Breast epithelium (tissue), 4 donors: Measurements from ENCODE around the gene ALKBH8. TPM values are rescaled to one million over a fixed set of nuclear protein-coding genes. Genes with fewer than 3 reads are reported as not detected.

Experiments
- DNase-seq, 2 donors: peaks; one replicate each; pipeline ENCODE4 v3.0.0-alpha.2; 2019; ENCODE audit warnings: low spot score in 2 of 2
- H3K27ac ChIP-seq, 2 donors: fragments of 200-600 bp; sonication (generic) in 1 of 2; one replicate each; pipeline ENCODE4 v1.5.1; 2016 to 2019; ENCODE audit warnings: mild to moderate bottlenecking in 1 of 2
- H3K27me3 ChIP-seq, 2 donors: fragments of 200-600 bp; sonication (generic) in 1 of 2; one replicate each; pipeline versions ENCODE4 v1.5.1 to v1.6.0; 2017 to 2019; ENCODE audit warnings: control low read depth in 1 of 2, mild to moderate bottlenecking in 1 of 2
- H3K36me3 ChIP-seq: fragments of 200-600 bp; one replicate; pipeline ENCODE4 v1.5.1; 2019
- H3K4me1 ChIP-seq, 2 donors: fragments of 200-600 bp; sonication (generic); one replicate each; pipeline ENCODE4 v1.5.1; 2016 to 2019; ENCODE audit warnings: control low read depth in 1 of 2
- H3K4me3 ChIP-seq, 3 donors: fragments of 200-600 bp; sonication (generic); 1 replicate in 2 of 3; 2 replicates in 1 of 3; pipeline ENCODE4 v1.5.1; 2016 to 2019; ENCODE audit warnings: mild to moderate bottlenecking in 3 of 3, moderate library complexity in 2 of 3
- H3K9me3 ChIP-seq, 2 donors: fragments of 200-600 bp; sonication (generic) in 1 of 2; one replicate each; pipeline ENCODE4 v1.5.1; 2016 to 2019; ENCODE audit warnings: control low read depth in 1 of 2
- POLR2A ChIP-seq: fragments of 450-650 bp; IDR thresholded peaks from one replicate; pipeline ENCODE4 v1.6.1; 2016; ENCODE audit warnings: antibody characterized with exemption, mild to moderate bottlenecking, moderate library complexity
- POLR2AphosphoS5 ChIP-seq, 3 donors: sonication (generic); formaldehyde crosslinking; IDR thresholded peaks; one replicate each; pipeline ENCODE4 v1.6.1; 2017; ENCODE audit warnings: antibody characterized with exemption in 3 of 3
- intact Hi-C: fragments of 100-400 bp; cut with DNase I; formaldehyde crosslinking; loops from one replicate; pipeline ENCODE4 v1.15.1; 2023; ENCODE audit warnings: low total_unique reads
- total RNA-seq, 3 donors: library from RNA; depleted of rRNA; stranded (reverse); fragments of >200 nt; gene quantifications; one replicate each; pipeline ENCODE4 v1.1.0, GENCODE V29; 2016
- TF ChIP-seq, protein P1 (sequence below), 3 donors: fragments of 450-650 bp; IDR thresholded peaks; one replicate each; pipeline ENCODE4 v1.5.1; 2016 to 2017; ENCODE audit warnings: antibody characterized with exemption in 3 of 3, mild to moderate bottlenecking in 3 of 3, moderate library complexity in 3 of 3

The ALKBH8 gene
- total RNA-seq, 3 donors from 2014 or later, result 6.2 to 11.4 (median 8.2) TPM

DNA sequence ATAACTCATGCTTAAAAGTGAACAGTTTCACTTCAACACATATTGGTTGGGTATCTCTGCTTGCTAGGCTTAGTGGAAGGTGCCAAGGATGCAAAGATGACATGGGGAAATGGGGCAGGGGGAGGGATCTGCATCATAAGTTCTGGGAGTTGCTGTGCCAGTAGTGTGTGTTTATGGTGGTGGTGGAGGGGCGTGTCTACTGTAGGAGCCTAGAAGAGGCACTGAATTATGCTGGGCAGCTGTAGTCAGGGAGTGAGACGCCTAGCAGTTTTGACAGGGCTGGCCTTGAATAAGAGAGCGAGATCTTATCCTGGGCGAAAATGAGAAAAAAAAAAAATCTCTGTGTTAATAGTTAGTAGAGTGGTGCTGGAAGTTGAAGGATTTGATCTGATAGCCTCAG lies 28.4 kb upstream of the ALKBH8 start:
- H3K4me1 ChIP-seq, result no peaks in the 10 kb centered on the region
- H3K27ac ChIP-seq, result no peak overlapping the region
- no peak for TF ChIP-seq POLR2AphosphoS5 (IDR thresholded peaks at IDR 0.05)
- TF ChIP-seq, protein P1, sequence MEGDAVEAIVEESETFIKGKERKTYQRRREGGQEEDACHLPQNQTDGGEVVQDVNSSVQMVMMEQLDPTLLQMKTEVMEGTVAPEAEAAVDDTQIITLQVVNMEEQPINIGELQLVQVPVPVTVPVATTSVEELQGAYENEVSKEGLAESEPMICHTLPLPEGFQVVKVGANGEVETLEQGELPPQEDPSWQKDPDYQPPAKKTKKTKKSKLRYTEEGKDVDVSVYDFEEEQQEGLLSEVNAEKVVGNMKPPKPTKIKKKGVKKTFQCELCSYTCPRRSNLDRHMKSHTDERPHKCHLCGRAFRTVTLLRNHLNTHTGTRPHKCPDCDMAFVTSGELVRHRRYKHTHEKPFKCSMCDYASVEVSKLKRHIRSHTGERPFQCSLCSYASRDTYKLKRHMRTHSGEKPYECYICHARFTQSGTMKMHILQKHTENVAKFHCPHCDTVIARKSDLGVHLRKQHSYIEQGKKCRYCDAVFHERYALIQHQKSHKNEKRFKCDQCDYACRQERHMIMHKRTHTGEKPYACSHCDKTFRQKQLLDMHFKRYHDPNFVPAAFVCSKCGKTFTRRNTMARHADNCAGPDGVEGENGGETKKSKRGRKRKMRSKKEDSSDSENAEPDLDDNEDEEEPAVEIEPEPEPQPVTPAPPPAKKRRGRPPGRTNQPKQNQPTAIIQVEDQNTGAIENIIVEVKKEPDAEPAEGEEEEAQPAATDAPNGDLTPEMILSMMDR (IDR thresholded peaks at IDR 0.05), result no peak
- TF ChIP-seq POLR2A, result no peak
- H3K27me3 ChIP-seq, result peaks cover 0 to 54% of the 10 kb centered on the region in 2 donors
- intact Hi-C loops, result no loop called here
- no peaks in the 10 kb centered on the region for H3K9me3 ChIP-seq
- no peak for DNase-seq
- no peaks in the 10 kb centered on the region for H3K36me3 ChIP-seq
- no peak overlapping the region for H3K4me3 ChIP-seq

GRCh38 chr11:107592813-107593212 lies 27.3 kb upstream of the ALKBH8 start:
- H3K4me3 ChIP-seq, result no peak overlapping the region
- H3K4me1 ChIP-seq, result no peaks in the 10 kb centered on the region
- H3K27ac ChIP-seq, result no peak overlapping the region
- intact Hi-C loops, result no loop called here
- no peaks in the 10 kb centered on the region for H3K36me3 ChIP-seq
- DNase-seq, result no peak
- H3K27me3 ChIP-seq, result peaks cover 0 to 60% of the 10 kb centered on the region in 2 donors
- TF ChIP-seq, protein P1 (IDR thresholded peaks at IDR 0.05), result no peak
- no peaks in the 10 kb centered on the region for H3K9me3 ChIP-seq

DNA sequence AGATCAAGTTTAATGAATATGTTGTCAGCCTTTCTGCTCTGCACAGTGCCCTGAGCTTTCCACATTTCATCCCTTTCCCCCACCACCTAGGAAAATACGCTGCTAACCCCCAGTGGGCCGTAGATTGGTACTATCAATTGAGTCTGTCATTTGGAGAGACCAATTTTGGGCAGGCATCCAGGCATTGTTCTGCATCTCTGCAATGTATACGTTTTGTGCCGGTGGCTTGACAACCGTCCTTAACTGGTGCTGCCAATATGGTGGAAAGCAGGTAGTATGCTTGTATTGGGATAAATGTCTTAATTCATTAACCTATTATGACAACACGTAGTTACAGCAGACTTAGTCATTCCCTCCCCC lies 26.7 kb upstream of the ALKBH8 start:
- no peak for DNase-seq
- intact Hi-C loops, result no loop called here
- H3K27ac ChIP-seq, result no peak overlapping the region
- peak overlapping the region; percentile 54 to 66 (median 58) for H3K4me3 ChIP-seq
- TF ChIP-seq POLR2A (no peak), POLR2AphosphoS5 (IDR thresholded peaks at IDR 0.05) (no peak)
- TF ChIP-seq, protein P1 (IDR thresholded peaks at IDR 0.05), result no peak
- H3K27me3 ChIP-seq, result peaks cover 0 to 60% of the 10 kb centered on the region in 2 donors
- H3K36me3 ChIP-seq, result no peaks in the 10 kb centered on the region
- H3K4me1 ChIP-seq, result no peaks in the 10 kb centered on the region
- no peaks in the 10 kb centered on the region for H3K9me3 ChIP-seq

GRCh38 chr11:107591378-107592230 lies 26.1 kb upstream of the ALKBH8 start:
- TF ChIP-seq, protein P1 (IDR thresholded peaks at IDR 0.05), result no peak
- no peak for TF ChIP-seq POLR2A
- no peak for TF ChIP-seq POLR2AphosphoS5 (IDR thresholded peaks at IDR 0.05)
- intact Hi-C loops, result no loop called here
- Histone ChIP-seq H3K36me3 (no peaks in the 10 kb centered on the region), H3K27ac (no peak overlapping the region), H3K4me1 (no peaks in the 10 kb centered on the region), H3K9me3 (no peaks in the 10 kb centered on the region), H3K27me3 (peaks cover 0 to 62% of the 10 kb centered on the region in 2 donors), H3K4me3 (peak overlapping the region; percentile 54 to 66 (median 58))
- no peak for DNase-seq
